H1 (cell line): ENCODE measurements around the gene GRID1. TPM values are rescaled to one million over a fixed set of nuclear protein-coding genes. Genes with fewer than 3 reads are reported as not detected.

Experiments
- EGR1 ChIP-seq: IDR thresholded peaks from 2 replicates; pipeline ENCODE4 v1.6.1; 2011; ENCODE audit warnings: low read depth, low read length, borderline replicate concordance
- EP300 ChIP-seq, 2 experiments: IDR thresholded peaks; 1 replicate in 1 of 2; 2 replicates in 1 of 2; pipeline ENCODE4 v1.6.1; 2011 to 2012; ENCODE audit warnings: low read depth in 2 of 2, low read length in 2 of 2, mild to moderate bottlenecking in 2 of 2, borderline replicate concordance in 1 of 2, inconsistent platforms in 1 of 2, moderate library complexity in 1 of 2
- FOSL1 ChIP-seq: IDR thresholded peaks from 2 replicates; pipeline ENCODE4 v1.6.1; 2011; ENCODE audit warnings: mild to moderate bottlenecking, low read depth, low read length, moderate library complexity; ENCODE audit not compliant: insufficient read depth
- polyA plus RNA-seq, 7 experiments: library from polyadenylated mRNA; depleted of rRNA in 3 of 7; stranded (reverse) in 5 of 7; unstranded in 2 of 7; fragments of >200 nt in 5 of 7; fragments of 200-250 nt in 2 of 7; gene quantifications; 1 replicate in 5 of 7; 2 replicates in 1 of 7; 4 replicates in 1 of 7; pipeline versions ENCODE4 v1.2.1 to v1.2.3, GENCODE V29; 2011 to 2013; ENCODE audit warnings: missing spikeins in 2 of 7, mixed read lengths in 2 of 7
- total RNA-seq: library from RNA; stranded (reverse); fragmentation: NEBNext Ultra II Directional; extraction: Animal tissue kit (Norgen Biotek cat#: 25700); gene quantifications from 2 replicates; pipeline ENCODE4 v1.2.1, GENCODE V29; 2021
- TF ChIP-seq, protein P1 (sequence below), 3 experiments: IDR thresholded peaks; 1 replicate in 2 of 3; 2 replicates in 1 of 3; pipeline versions ENCODE4 v1.5.1 to v1.6.1; 2011; ENCODE audit warnings: low read length in 3 of 3, mild to moderate bottlenecking in 3 of 3, inconsistent platforms in 2 of 3, low read depth in 1 of 3, moderate library complexity in 1 of 3; ENCODE audit not compliant: insufficient read depth in 1 of 3; ENCODE audit errors: control extremely low read depth in 1 of 3

The GRID1 gene
- total and polyA plus RNA-seq, 2 of the 8 experiments (the other 6 are each of a cell fraction or from before 2014, with no cell fraction given), result 0.22 to 0.30 TPM

DNA sequence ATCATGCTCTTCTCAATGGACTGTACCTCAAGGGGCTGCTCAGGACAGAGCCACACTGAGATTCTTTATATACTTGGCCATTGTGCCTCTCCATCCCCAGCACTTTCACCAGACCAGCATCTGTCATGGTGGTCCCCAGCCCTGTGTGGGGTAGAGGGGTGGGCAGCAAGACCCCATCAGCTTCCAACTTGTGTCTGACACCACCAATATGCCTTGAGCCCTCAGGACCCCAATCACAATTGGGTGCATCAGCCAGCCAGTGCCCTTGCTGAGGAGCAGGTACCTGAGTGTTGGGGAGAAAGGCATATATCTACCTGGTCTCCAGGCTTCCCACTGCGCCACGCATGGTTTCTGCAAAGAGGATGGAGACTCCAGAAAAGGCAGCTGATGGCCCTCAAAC lies 56.3 kb downstream of the GRID1 start (continued):
- TF ChIP-seq FOSL1 (no peak), EP300 (IDR thresholded peaks at IDR 0.05; ENCODE audit: borderline replicate concordance in 1 of 2, low read depth in 2 of 2, low read length in 2 of 2) (no peak), EGR1 (no peak)
- TF ChIP-seq, protein P1, sequence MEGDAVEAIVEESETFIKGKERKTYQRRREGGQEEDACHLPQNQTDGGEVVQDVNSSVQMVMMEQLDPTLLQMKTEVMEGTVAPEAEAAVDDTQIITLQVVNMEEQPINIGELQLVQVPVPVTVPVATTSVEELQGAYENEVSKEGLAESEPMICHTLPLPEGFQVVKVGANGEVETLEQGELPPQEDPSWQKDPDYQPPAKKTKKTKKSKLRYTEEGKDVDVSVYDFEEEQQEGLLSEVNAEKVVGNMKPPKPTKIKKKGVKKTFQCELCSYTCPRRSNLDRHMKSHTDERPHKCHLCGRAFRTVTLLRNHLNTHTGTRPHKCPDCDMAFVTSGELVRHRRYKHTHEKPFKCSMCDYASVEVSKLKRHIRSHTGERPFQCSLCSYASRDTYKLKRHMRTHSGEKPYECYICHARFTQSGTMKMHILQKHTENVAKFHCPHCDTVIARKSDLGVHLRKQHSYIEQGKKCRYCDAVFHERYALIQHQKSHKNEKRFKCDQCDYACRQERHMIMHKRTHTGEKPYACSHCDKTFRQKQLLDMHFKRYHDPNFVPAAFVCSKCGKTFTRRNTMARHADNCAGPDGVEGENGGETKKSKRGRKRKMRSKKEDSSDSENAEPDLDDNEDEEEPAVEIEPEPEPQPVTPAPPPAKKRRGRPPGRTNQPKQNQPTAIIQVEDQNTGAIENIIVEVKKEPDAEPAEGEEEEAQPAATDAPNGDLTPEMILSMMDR (IDR thresholded peaks at IDR 0.05; ENCODE audit: control extremely low read depth in 1 of 3, insufficient read depth in 1 of 3, low read depth in 1 of 3, low read length in 3 of 3), result no peak
